Measurements from ENCODE around the gene PGBD4. TPM values are rescaled to one million over a fixed set of nuclear protein-coding genes. Genes with fewer than 3 reads are reported as not detected.

The PGBD4 gene
- total RNA-seq, 2 donors from 2014 or later, result 1.2 to 1.3 TPM

- H3K4me1 ChIP-seq (replicated peaks), result no peaks in the 10 kb centered on the region
- H3K27ac ChIP-seq, result no peak overlapping the region
- 49% methylated on average over 2 of the region's 2 CpGs for WGBS
- H3K27me3 ChIP-seq (replicated peaks; ENCODE audit: insufficient read depth), result no peaks in the 10 kb centered on the region
- no peak overlapping the region for H3K4me3 ChIP-seq
- no peak for DNase-seq (ENCODE audit: low spot score)
- H3K36me3 ChIP-seq, result no peaks in the 10 kb centered on the region
- H3K9me3 ChIP-seq, result no peaks in the 10 kb centered on the region
- no peak for TF ChIP-seq POLR2AphosphoS5 (IDR thresholded peaks at IDR 0.05)
- TF ChIP-seq POLR2A (IDR thresholded peaks at IDR 0.05), result no peak
- no peak for TF ChIP-seq CTCF (IDR thresholded peaks at IDR 0.05)
- intact Hi-C loops (cut with DNase I), result no loop called here
Observed at GRCh38 chr15:34059476-34059875, 42.4 kb upstream of the PGBD4 start.

DNA sequence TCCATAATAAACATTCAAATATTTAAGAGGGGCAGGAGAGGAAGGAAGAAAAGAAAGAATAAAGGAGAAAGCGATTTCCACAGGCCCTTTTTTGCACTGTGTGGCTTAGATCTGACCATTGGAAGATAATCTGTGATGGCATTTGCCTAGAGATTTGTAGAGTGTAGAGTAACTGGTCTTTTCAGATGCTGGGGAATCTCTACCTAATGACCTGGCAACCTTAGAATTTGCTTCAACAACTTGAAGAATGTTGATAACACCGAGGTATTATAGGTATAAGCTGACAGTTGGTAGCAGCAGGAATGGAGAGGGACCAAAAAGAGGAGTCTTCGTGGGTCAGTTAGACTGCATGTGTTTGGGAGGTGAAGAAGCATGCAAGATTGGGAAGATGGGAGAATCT, 41.9 kb upstream of the PGBD4 start:
- Histone ChIP-seq H3K27ac (no peak overlapping the region), H3K36me3 (no peaks in the 10 kb centered on the region), H3K4me3 (no peak overlapping the region), H3K27me3 (replicated peaks; ENCODE audit: insufficient read depth) (no peaks in the 10 kb centered on the region), H3K9me3 (no peaks in the 10 kb centered on the region), H3K4me1 (replicated peaks) (no peaks in the 10 kb centered on the region)
- 76% methylated on average over 3 of the region's 3 CpGs for WGBS
- no peak for TF ChIP-seq POLR2AphosphoS5 (IDR thresholded peaks at IDR 0.05)
- no peak for TF ChIP-seq CTCF (IDR thresholded peaks at IDR 0.05)
- DNase-seq (ENCODE audit: low spot score), result no peak
- intact Hi-C loops (cut with DNase I), result no loop called here

GRCh38 chr15:34064438-34064837, 37.4 kb upstream of the PGBD4 start:
- TF ChIP-seq POLR2AphosphoS5 (IDR thresholded peaks at IDR 0.05) (no peak), CTCF (IDR thresholded peaks at IDR 0.05) (no peak), POLR2A (IDR thresholded peaks at IDR 0.05) (no peak)
- intact Hi-C loops (cut with DNase I), result no loop called here
- no peak for DNase-seq (ENCODE audit: low spot score)
- WGBS, result 0% methylated on average over 1 of the region's 1 CpG
- Histone ChIP-seq H3K9me3 (no peaks in the 10 kb centered on the region), H3K27ac (no peak overlapping the region), H3K36me3 (no peaks in the 10 kb centered on the region), H3K4me1 (replicated peaks) (no peaks in the 10 kb centered on the region), H3K4me3 (no peak overlapping the region), H3K27me3 (replicated peaks; ENCODE audit: insufficient read depth) (no peaks in the 10 kb centered on the region)

DNA sequence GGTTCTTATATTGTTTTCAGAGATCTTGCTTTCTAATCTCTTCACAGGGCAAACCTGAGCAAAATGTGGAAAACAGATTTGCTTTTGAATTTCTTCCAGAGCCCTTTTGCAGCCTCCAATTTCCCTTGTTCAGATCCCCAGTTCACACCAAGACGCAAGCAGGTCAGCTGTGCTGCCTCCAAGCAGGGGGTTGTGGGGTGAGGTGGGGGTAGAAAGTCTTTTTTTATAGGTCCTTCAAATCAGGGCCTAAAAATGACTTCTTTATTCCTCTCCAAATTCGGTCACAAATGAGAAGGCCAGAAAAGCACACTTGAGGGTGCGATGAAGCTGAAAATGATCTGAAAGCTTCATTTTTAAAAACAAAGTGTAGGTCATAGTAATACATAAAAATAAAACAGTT, 36.6 kb upstream of the PGBD4 start:
- no peak overlapping the region for H3K4me3 ChIP-seq
- 68% methylated on average over 3 of the region's 3 CpGs for WGBS
- no peak for DNase-seq (ENCODE audit: low spot score)
- TF ChIP-seq POLR2AphosphoS5 (IDR thresholded peaks at IDR 0.05) (no peak), CTCF (IDR thresholded peaks at IDR 0.05) (no peak), POLR2A (IDR thresholded peaks at IDR 0.05) (no peak)
- H3K27me3 ChIP-seq (replicated peaks; ENCODE audit: insufficient read depth), result no peaks in the 10 kb centered on the region
- no peaks in the 10 kb centered on the region for H3K36me3 ChIP-seq
- no peaks in the 10 kb centered on the region for H3K4me1 ChIP-seq (replicated peaks)
- no peaks in the 10 kb centered on the region for H3K9me3 ChIP-seq
- no peak overlapping the region for H3K27ac ChIP-seq
- intact Hi-C loops (cut with DNase I), result no loop called here

DNA sequence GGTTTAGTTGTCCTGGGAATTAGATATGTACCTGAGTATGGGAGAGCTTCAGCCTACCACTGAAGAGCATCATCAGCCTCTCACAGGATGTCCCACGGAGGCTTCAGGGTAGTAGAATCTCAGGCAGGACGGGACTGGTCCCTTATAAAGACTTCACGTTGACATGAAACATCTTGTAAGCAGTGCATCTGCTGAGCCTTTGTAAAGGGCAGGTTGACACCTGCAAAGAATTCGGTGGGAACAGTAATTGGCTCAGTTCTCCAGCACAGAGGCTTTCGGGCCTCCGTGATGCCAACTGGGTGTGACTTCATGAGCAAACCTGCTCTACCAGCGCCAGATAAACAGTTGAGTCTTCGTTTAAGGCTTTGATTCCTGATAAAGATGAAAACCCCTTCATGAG, 35.9 kb upstream of the PGBD4 start:
- H3K27ac ChIP-seq, result peak overlapping the region in 1 of 2 donors; percentile 50
- intact Hi-C loops (cut with DNase I), result no loop called here
- no peaks in the 10 kb centered on the region for H3K9me3 ChIP-seq
- H3K36me3 ChIP-seq, result no peaks in the 10 kb centered on the region
- TF ChIP-seq POLR2AphosphoS5 (IDR thresholded peaks at IDR 0.05) (peak; percentile 76), POLR2A (IDR thresholded peaks at IDR 0.05) (no peak)
- 49% methylated on average over 8 of the region's 8 CpGs for whole genome bisulfite sequencing
- no peaks in the 10 kb centered on the region for H3K27me3 ChIP-seq (replicated peaks; ENCODE audit: insufficient read depth)
- H3K4me1 ChIP-seq (replicated peaks), result no peaks in the 10 kb centered on the region
- peak; percentile 81 for DNase-seq (ENCODE audit: low spot score)
- no peak overlapping the region for H3K4me3 ChIP-seq

Data from prostate gland (tissue), 2 donors.